K562 (cell line): Measurements from ENCODE around the gene SLC16A13. TPM values are rescaled to one million over a fixed set of nuclear protein-coding genes. Genes with fewer than 3 reads are reported as not detected.
A peak's percentile ranks its signal among the peaks of the same experiment; 100 is the strongest.

Experiments used
- ATAC-seq: fragments of 200-7000 bp; cut with Tn5 transposase; 3 replicates; pipeline ENCODE4 v1.9.1; 2020; ENCODE audit warnings: moderate library complexity
- BruUV-seq: library from RNA; stranded (reverse); fragments of 400-500 nt; replicated peaks from 2 replicates; lab custom pipeline; 2021; lab: Mats Ljungman, UMichigan
- CTCF ChIA-PET: fragments of 300-600 bp; formaldehyde crosslinking; extraction: SDS; loops from one replicate; lab custom pipeline; 2021; ENCODE audit warnings: low intra/inter-chr PET ratio; lab: Yijun Ruan, JAX
- POLR2A ChIA-PET: fragments of 300-600, 350-650 bp; sonication (Branson Sonifier 250); formaldehyde crosslinking; extraction: SDS; loops from one replicate; lab custom pipeline; 2021; ENCODE audit warnings: antibody characterized with exemption, inconsistent platforms; lab: Yijun Ruan, JAX
- DNase-seq, 4 experiments: peaks; one replicate each; pipeline versions ENCODE4 v3.0.0 to v3.0.0-alpha.2; 2011 to 2018; ENCODE audit warnings: low spot score in 3 of 4, mixed read lengths in 3 of 4; ENCODE audit errors: extremely low read depth in 1 of 4
- FAIRE-seq: peaks from 2 replicates; lab custom pipeline; 2011; peaks lifted over from hg19 to GRCh38; lab: Jason Lieb, UNC
- H2AFZ ChIP-seq: 2 replicates; pipeline ENCODE4 v1.6.0; 2011; ENCODE audit warnings: low read depth, low read length, control low read depth, inconsistent platforms
- H3K27ac ChIP-seq: fragments of 200-600 bp; 3 replicates; pipeline ENCODE4 v1.8.0; 2011; ENCODE audit warnings: low read depth, mild to moderate bottlenecking, control low read depth, inconsistent platforms, low read length, moderate library complexity, mixed read lengths; ENCODE audit errors: extremely low read depth
- H3K27me3 ChIP-seq, 2 experiments: fragments of 300-600 bp in 1 of 2; 2 replicates in 1 of 2; 3 replicates in 1 of 2; pipeline versions ENCODE4 v1.6.0 to v1.8.0; 2011; ENCODE audit warnings: inconsistent platforms in 2 of 2, low read length in 2 of 2, mild to moderate bottlenecking in 1 of 2, mixed read lengths in 1 of 2, moderate library complexity in 1 of 2; ENCODE audit not compliant: control insufficient read depth in 2 of 2, insufficient read depth in 2 of 2
- H3K36me3 ChIP-seq: fragments of 300-600 bp; 3 replicates; pipeline ENCODE4 v1.8.0; 2011; ENCODE audit warnings: mild to moderate bottlenecking, low read length, inconsistent platforms; ENCODE audit not compliant: control insufficient read depth, insufficient read depth
- H3K4me1 ChIP-seq, 2 experiments: fragments of 200-600 bp in 1 of 2; replicated peaks in 1 of 2; 2 replicates in 1 of 2; 3 replicates in 1 of 2; pipeline versions ENCODE4 v1.5.1 to v1.8.0; 2011; ENCODE audit warnings: inconsistent platforms in 2 of 2, low read length in 2 of 2, mild to moderate bottlenecking in 1 of 2, mixed read lengths in 1 of 2, moderate library complexity in 1 of 2; ENCODE audit not compliant: control insufficient read depth in 2 of 2, insufficient read depth in 2 of 2
- H3K4me2 ChIP-seq: 2 replicates; pipeline ENCODE4 v1.6.1; 2011; ENCODE audit warnings: low read length, control low read depth, inconsistent platforms, mixed read lengths; ENCODE audit not compliant: insufficient read depth
- H3K4me3 ChIP-seq: fragments of 200-600 bp; sonication (generic), shearing (Covaris generic); 2 replicates; pipeline ENCODE4 v1.5.1; 2016; ENCODE audit warnings: control low read depth, inconsistent platforms
- H3K79me2 ChIP-seq: fragments of 200-600 bp; 3 replicates; pipeline ENCODE4 v1.8.0; 2011; ENCODE audit warnings: low read length, inconsistent platforms; ENCODE audit not compliant: control insufficient read depth, insufficient read depth
- H3K9ac ChIP-seq, 2 experiments: 2 replicates each; pipeline versions ENCODE4 v1.6.0 to v1.6.1; 2011; ENCODE audit warnings: low read depth in 2 of 2, low read length in 2 of 2, control low read depth in 1 of 2, inconsistent platforms in 1 of 2, mild to moderate bottlenecking in 1 of 2, mixed read lengths in 1 of 2; ENCODE audit not compliant: insufficient read depth in 1 of 2
- H3K9me1 ChIP-seq: one replicate; pipeline ENCODE4 v1.6.0; 2011; ENCODE audit warnings: inconsistent platforms, mild to moderate bottlenecking, low read length, moderate library complexity; ENCODE audit not compliant: control insufficient read depth, insufficient read depth
- H3K9me3 ChIP-seq: replicated peaks from 2 replicates; pipeline ENCODE4 v1.5.1; 2011; ENCODE audit warnings: low read depth, low read length, inconsistent platforms; ENCODE audit not compliant: control insufficient read depth, insufficient read depth
- H4K20me1 ChIP-seq: replicated peaks from 2 replicates; pipeline ENCODE4 v1.6.1; 2011; ENCODE audit warnings: low read length, inconsistent platforms, mixed read lengths; ENCODE audit not compliant: control insufficient read depth, insufficient read depth
- EGR1 ChIP-seq: fragments of 450-650 bp; conservative IDR thresholded peaks from 2 replicates; pipeline ENCODE4 v1.6.1; 2017; ENCODE audit warnings: mild to moderate bottlenecking
- HOMEZ ChIP-seq: fragments of 250-450 bp; sonication (Bioruptor Pico); IDR thresholded peaks from 2 replicates; pipeline ENCODE4 v1.4.0; 2020; ENCODE audit warnings: mild to moderate bottlenecking, moderate library complexity
- YY1 ChIP-seq, 3 experiments: IDR thresholded peaks; 2 replicates each; pipeline ENCODE4 v1.6.1; 2011; ENCODE audit warnings: low read length in 2 of 3, mild to moderate bottlenecking in 2 of 3, moderate library complexity in 2 of 3, borderline replicate concordance in 1 of 3, control low read depth in 1 of 3, low read depth in 1 of 3; ENCODE audit not compliant: insufficient read depth in 3 of 3, insufficient replicate concordance in 2 of 3, control insufficient read depth in 1 of 3, insufficient read length in 1 of 3; ENCODE audit errors: extremely low read depth in 1 of 3
- ZNF766 ChIP-seq: fragments of 200-800 bp; sonication (Bioruptor generic); conservative IDR thresholded peaks from 2 replicates; pipeline ENCODE4 v1.6.1; 2016; ENCODE audit warnings: missing genetic modification characterization, missing compliant biosample characterization
- WGBS: fragments of 100-300 bp; shearing (Covaris generic); methylation state at CpG from one replicate; pipeline ENCODE4 v1.1.6; 2016; ENCODE audit warnings: low coverage, mixed read lengths; ENCODE audit not compliant: insufficient coverage; ENCODE audit errors: missing lambda C conversion rate; 5-methylcytosine and 5-hydroxymethylcytosine counted together
- in situ Hi-C: fragments of 300-500 bp; cut with MboI; formaldehyde crosslinking; loops from 4 replicates; pipeline ENCODE4 v1.15.0; 2018; ENCODE audit warnings: inconsistent platforms, mixed read lengths
- intact Hi-C: fragments of 100-400 bp; cut with micrococcal nuclease; formaldehyde crosslinking; loops from 2 replicates; pipeline ENCODE4 v1.14.2; 2022
- polyA plus RNA-seq, 8 experiments: library from polyadenylated mRNA; depleted of rRNA in 4 of 8; stranded (reverse) in 5 of 8; unstranded in 3 of 8; fragments of >200 nt; fragmentation: Nextera tagmentation in 2 of 8; fragmentation: Illumina TruSeq in 1 of 8; extraction: Ambion mirVana in 2 of 8; extraction: Trizol in 1 of 8; gene quantifications; 2 replicates each; pipeline versions ENCODE4 v1.2.1 to v1.2.3, GENCODE V29; 2011 to 2014; ENCODE audit warnings: inconsistent platforms in 1 of 8, missing spikeins in 1 of 8
- total RNA-seq, 7 experiments: library from RNA; depleted of rRNA in 6 of 7; stranded (reverse); fragments of >200 nt in 6 of 7; fragmentation: Illumina TruSeq in 2 of 7; extraction: Trizol in 2 of 7; gene quantifications; 2 replicates each; pipeline versions ENCODE4 v1.2.1 to v1.2.3, GENCODE V29; 2011 to 2021; ENCODE audit warnings: low replicate concordance in 1 of 7

SLC16A13 gene
- total and polyA plus RNA-seq, 9 of the 15 experiments (the other 6 are each of a cell fraction or from before 2014, with no cell fraction given): 0.04 to 5.6 (median 0.87) TPM

- in situ Hi-C loops (no loop called here), intact Hi-C loops (no loop called here)
- BruUV-seq: no TSS peak
- peaks cover 41% of the 10 kb centered on the region in 2 experiments for H3K4me1 ChIP-seq
- H3K27ac ChIP-seq: peak overlapping the region; percentile 91
- POLR2A ChIA-PET: interaction anchor here (0.6 to 1.4 kb wide), 3 partner anchors 8 to 79 kb away, joined by 3 to 6 read pairs (median 3); no protein-coding TSS in a partner anchor
- peak overlapping the region; percentile 42; the same call in 1 of the 2 replicates for H3K4me2 ChIP-seq
- H3K4me3 ChIP-seq: no peak overlapping the region
- TF ChIP-seq HOMEZ (CRISPR knock-in tag) (no peak), EGR1 (peak; percentile 45; the same call in 1 of the 2 replicates), ZNF766 (CRISPR knock-in tag) (0 out of 2 replicates have a peak, but pooled peaks have one; percentile 3), YY1 (IDR thresholded peaks at IDR 0.05; ENCODE audit: borderline replicate concordance in 1 of 3, control insufficient read depth in 1 of 3, extremely low read depth in 1 of 3, insufficient read depth in 3 of 3, insufficient read length in 1 of 3, insufficient replicate concordance in 2 of 3, low read depth in 1 of 3, low read length in 2 of 3) (peak in 1 of 3 experiments; percentile 47)
- DNase-seq: peak in 2 of 4 experiments; percentile 29 to 59
- CTCF ChIA-PET: no interaction called here
- no peaks in the 10 kb centered on the region for H4K20me1 ChIP-seq
- H2AFZ ChIP-seq: peak overlapping the region; percentile 78; the same call in 1 of the 2 replicates
- H3K79me2 ChIP-seq: peaks cover 4% of the 10 kb centered on the region; the same call in 1 of the 3 replicates
- ATAC-seq: peak; percentile 34
- H3K9ac ChIP-seq: peak overlapping the region; percentile 70 to 76; a peak in 3 of 4 replicates
- WGBS: 48% methylated on average over 8 of the region's 9 CpGs
- peaks cover 26% of the 10 kb centered on the region for H3K36me3 ChIP-seq
- no peaks in the 10 kb centered on the region for H3K27me3 ChIP-seq
- no peaks in the 10 kb centered on the region for H3K9me3 ChIP-seq
- no peaks in the 10 kb centered on the region for H3K9me1 ChIP-seq
- peak; percentile 59 for FAIRE-seq
These were observed 41.1 kb upstream of the SLC16A13 start for GRCh38 chr17:6994666-6995256.
